HepG2 (cell line): Measurements from ENCODE around the gene CAD. TPM values are rescaled to one million over a fixed set of nuclear protein-coding genes. Genes with fewer than 3 reads are reported as not detected.

ENCODE experiments used
- ARID4A ChIP-seq: sonication (generic); formaldehyde crosslinking; IDR thresholded peaks from 2 replicates; pipeline ENCODE4 v1.5.0; 2020; ENCODE audit warnings: mild to moderate bottlenecking, missing genetic modification reagents, borderline replicate concordance
- DR1 ChIP-seq: sonication (generic); formaldehyde crosslinking; IDR thresholded peaks from 2 replicates; pipeline ENCODE4 v1.8.0; 2021; ENCODE audit warnings: mild to moderate bottlenecking, missing genetic modification reagents, inconsistent platforms
- EEA1 ChIP-seq: sonication (generic); formaldehyde crosslinking; IDR thresholded peaks from 2 replicates; pipeline ENCODE4 v1.5.1; 2020; ENCODE audit warnings: mild to moderate bottlenecking, missing genetic modification reagents, borderline replicate concordance
- FUBP1 ChIP-seq: sonication (generic); formaldehyde crosslinking; IDR thresholded peaks from 2 replicates; pipeline ENCODE4 v1.5.1; 2020; ENCODE audit warnings: missing genetic modification reagents, mild to moderate bottlenecking, borderline replicate concordance
- HDAC6 ChIP-seq: fragments of 200-600 bp; sonication (generic); IDR thresholded peaks from 2 replicates; pipeline ENCODE4 v1.7.0; 2017; ENCODE audit warnings: mild to moderate bottlenecking, antibody characterized with exemption, low read length, low read depth
- HINFP ChIP-seq: sonication (generic); formaldehyde crosslinking; IDR thresholded peaks from 2 replicates; pipeline ENCODE4 v1.4.0; 2020; ENCODE audit warnings: low read depth, mild to moderate bottlenecking, missing genetic modification reagents
- IRF2 ChIP-seq: IDR thresholded peaks from 2 replicates; pipeline ENCODE4 v1.6.1; 2018; ENCODE audit warnings: missing genetic modification reagents, missing compliant biosample characterization
- TFAP4 ChIP-seq: sonication (generic); IDR thresholded peaks from 2 replicates; pipeline ENCODE4 v1.6.1; 2016; ENCODE audit warnings: low read depth, borderline replicate concordance
- ZBTB4 ChIP-seq: sonication (generic); formaldehyde crosslinking; IDR thresholded peaks from 2 replicates; pipeline ENCODE4 v1.4.0; 2020; ENCODE audit warnings: missing genetic modification reagents, mild to moderate bottlenecking, borderline replicate concordance
- ZFP36 ChIP-seq: fragments of 150-350 bp; IDR thresholded peaks from 2 replicates; pipeline ENCODE4 v1.6.1; 2018; ENCODE audit warnings: borderline replicate concordance, low read length, low read depth; ENCODE audit not compliant: partially characterized antibody
- ZNF468 ChIP-seq: sonication (generic); formaldehyde crosslinking; IDR thresholded peaks from 2 replicates; pipeline ENCODE4 v1.8.0; 2022; ENCODE audit warnings: mild to moderate bottlenecking, moderate library complexity, missing genetic modification reagents
- ZNF784 ChIP-seq: sonication (generic); formaldehyde crosslinking; IDR thresholded peaks from 2 replicates; pipeline ENCODE4 v1.5.1; 2020; ENCODE audit warnings: missing genetic modification reagents, mild to moderate bottlenecking, borderline replicate concordance
- ZSCAN20 ChIP-seq: sonication (generic); formaldehyde crosslinking; IDR thresholded peaks from 2 replicates; pipeline ENCODE4 v1.4.0; 2020; ENCODE audit warnings: missing genetic modification reagents, mild to moderate bottlenecking, borderline replicate concordance
- polyA plus RNA-seq, 8 experiments: library from polyadenylated mRNA; depleted of rRNA in 3 of 8; stranded (reverse) in 7 of 8; unstranded in 1 of 8; fragments of >200 nt; fragmentation: Illumina TruSeq in 4 of 8; extraction: Trizol in 4 of 8; gene quantifications; 2 replicates each; pipeline versions ENCODE4 v1.2.1 to v1.2.3, GENCODE V29; 2011 to 2016; ENCODE audit warnings: low read depth in 4 of 8, missing spikeins in 1 of 8, mixed read lengths in 1 of 8; ENCODE audit not compliant: insufficient read depth in 1 of 8
- total RNA-seq, 5 experiments: library from RNA; depleted of rRNA; stranded (reverse); fragments of >200 nt; fragmentation: Illumina TruSeq; extraction: Trizol; gene quantifications; 2 replicates each; pipeline ENCODE4 v1.2.3, GENCODE V29; 2016; ENCODE audit warnings: low read depth in 1 of 5

The CAD gene
- total and polyA plus RNA-seq, 2 of the 13 experiments (the other 11 are each of a cell fraction or from before 2014, with no cell fraction given): 21.7 to 37.0 TPM

- TF ChIP-seq ARID4A (CRISPR knock-in tag) (0 out of 2 replicates have a peak, but pooled peaks have one; percentile 16), ZBTB4 (CRISPR knock-in tag) (no peak), ZSCAN20 (CRISPR knock-in tag) (peak; percentile 48; the same call in 1 of the 2 replicates), TFAP4 (no peak), HINFP (CRISPR knock-in tag) (no peak), ZNF784 (CRISPR knock-in tag) (no peak), ZFP36 (peak; percentile 18), FUBP1 (CRISPR knock-in tag) (no peak), HDAC6 (no peak), IRF2 (CRISPR knock-in tag) (no peak; the same call in 1 of the 2 replicates), DR1 (0 out of 2 replicates have a peak, but pooled peaks have one; percentile 4), EEA1 (CRISPR knock-in tag) (no peak), ZNF468 (CRISPR knock-in tag) (no peak)
Measured at GRCh38 chr2:27262379-27263286, 45.5 kb downstream of the CAD start, which contains the start of gene SLC30A3 (continued).
